ENCODE data around the gene BCL11A.

GRCh38 chr2:60602388-60602787 is 48.9 kb upstream of the BCL11A start:
- TF ChIP-seq FOXP2 (optimal IDR thresholded peaks at IDR 0.05; ENCODE audit: control extremely low read depth, extremely low read length, insufficient read depth), result no peak
- no peak for TF ChIP-seq EZH2 (IDR thresholded peaks at IDR 0.05)

Measured in SK-N-MC (cell line).